Measurements from ENCODE around the gene LETM1.

DNA sequence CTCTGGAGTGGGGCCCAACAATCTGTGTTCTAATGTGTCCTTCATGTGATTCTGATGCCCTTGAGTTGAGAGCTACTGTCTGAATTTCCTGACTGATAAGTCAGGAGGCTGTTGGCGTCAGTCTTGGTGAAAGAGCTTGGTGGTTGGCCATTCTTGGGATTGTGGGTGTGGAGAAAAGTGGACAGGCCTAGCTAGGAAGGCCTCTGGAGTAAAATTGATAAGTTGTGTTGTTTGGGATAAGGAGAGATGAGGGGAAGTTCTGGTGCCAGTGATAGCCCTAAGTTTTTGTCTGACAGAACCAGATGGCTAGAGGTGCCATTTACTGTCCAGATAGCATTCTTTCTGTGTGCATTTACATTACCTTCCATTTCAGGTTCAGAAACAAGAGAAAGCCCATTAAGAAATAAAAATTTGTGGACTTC, 26.9 kb upstream of the LETM1 start:
- TF ChIP-seq, protein P1, sequence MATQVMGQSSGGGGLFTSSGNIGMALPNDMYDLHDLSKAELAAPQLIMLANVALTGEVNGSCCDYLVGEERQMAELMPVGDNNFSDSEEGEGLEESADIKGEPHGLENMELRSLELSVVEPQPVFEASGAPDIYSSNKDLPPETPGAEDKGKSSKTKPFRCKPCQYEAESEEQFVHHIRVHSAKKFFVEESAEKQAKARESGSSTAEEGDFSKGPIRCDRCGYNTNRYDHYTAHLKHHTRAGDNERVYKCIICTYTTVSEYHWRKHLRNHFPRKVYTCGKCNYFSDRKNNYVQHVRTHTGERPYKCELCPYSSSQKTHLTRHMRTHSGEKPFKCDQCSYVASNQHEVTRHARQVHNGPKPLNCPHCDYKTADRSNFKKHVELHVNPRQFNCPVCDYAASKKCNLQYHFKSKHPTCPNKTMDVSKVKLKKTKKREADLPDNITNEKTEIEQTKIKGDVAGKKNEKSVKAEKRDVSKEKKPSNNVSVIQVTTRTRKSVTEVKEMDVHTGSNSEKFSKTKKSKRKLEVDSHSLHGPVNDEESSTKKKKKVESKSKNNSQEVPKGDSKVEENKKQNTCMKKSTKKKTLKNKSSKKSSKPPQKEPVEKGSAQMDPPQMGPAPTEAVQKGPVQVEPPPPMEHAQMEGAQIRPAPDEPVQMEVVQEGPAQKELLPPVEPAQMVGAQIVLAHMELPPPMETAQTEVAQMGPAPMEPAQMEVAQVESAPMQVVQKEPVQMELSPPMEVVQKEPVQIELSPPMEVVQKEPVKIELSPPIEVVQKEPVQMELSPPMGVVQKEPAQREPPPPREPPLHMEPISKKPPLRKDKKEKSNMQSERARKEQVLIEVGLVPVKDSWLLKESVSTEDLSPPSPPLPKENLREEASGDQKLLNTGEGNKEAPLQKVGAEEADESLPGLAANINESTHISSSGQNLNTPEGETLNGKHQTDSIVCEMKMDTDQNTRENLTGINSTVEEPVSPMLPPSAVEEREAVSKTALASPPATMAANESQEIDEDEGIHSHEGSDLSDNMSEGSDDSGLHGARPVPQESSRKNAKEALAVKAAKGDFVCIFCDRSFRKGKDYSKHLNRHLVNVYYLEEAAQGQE (IDR thresholded peaks at IDR 0.05; ENCODE audit: insufficient read depth in 1 of 2, low read depth in 2 of 2, low read length in 2 of 2), result no peak
- TF ChIP-seq TAF1 (IDR thresholded peaks at IDR 0.05; ENCODE audit: borderline replicate concordance, insufficient read depth, low read length), result no peak
- TF ChIP-seq POLR2AphosphoS5 (IDR thresholded peaks at IDR 0.05; ENCODE audit: low read depth, low read length), result no peak
- TF ChIP-seq SIN3A (IDR thresholded peaks at IDR 0.05; ENCODE audit: borderline replicate concordance, insufficient read depth, low read length), result no peak

Measured in PFSK-1 (cell line).